ENCODE data around the gene IFT88.

Gene IFT88

GRCh38 chr13:20566898-20567874, at the start of gene IFT88:
IFT88 (plus strand) TSS chr13:20567157; CDS start chr13:20574386, 7,229 bp downstream.
- peak; percentile 50 to 80 (median 66) for DNase-seq (ENCODE audit: low read depth in 3 of 3)

- no peak for DNase-seq (ENCODE audit: low read depth in 3 of 3)
Measured at GRCh38 chr13:20518660-20519100, 48.3 kb upstream of the IFT88 start.

DNA sequence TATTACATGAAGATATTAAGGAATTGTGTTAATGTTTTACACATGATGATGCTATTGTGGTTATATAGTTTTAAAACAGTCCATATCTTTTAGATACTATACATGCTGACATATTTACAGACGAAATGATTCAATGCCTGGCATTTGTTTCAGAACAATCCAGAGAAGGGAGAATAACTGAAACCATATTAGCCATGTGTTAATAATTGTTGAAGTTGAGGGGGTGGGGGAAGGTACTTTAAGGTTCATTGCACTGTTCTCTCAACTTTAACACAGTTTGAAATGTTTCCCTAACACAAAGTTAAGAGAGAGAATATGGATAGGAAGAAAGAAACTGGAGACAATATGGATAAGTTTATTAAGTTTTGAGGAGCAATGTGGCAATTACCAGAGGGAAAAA, 47.1 kb upstream of the IFT88 start:
- no peak for DNase-seq (ENCODE audit: low read depth in 3 of 3)

- no peak for DNase-seq (ENCODE audit: low read depth in 3 of 3)
Measured at GRCh38 chr13:20521364-20522115, 45.4 kb upstream of the IFT88 start.

DNA sequence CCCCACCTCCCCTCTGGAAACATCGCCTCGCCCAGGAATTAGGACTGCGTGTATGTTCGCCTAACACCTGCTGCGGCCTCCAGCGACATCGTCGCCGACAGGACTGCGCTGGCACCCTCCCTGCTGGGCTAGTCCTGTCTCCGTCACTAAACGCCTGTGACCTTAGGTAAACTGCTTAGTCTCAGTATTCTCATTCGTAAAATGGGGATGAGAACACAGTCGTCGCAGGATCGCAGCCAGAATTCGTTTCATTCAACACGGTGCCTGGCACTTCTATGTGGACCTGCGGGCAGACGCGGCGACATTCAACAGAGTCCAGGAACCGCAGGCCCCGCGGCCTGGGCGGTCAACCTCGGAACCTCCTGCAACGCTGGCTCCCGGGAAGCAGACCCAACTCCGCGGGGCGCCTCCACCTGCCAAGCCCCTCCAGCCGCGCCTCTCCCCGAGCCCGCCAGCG, 41.8 kb upstream of the IFT88 start:
- peak in 2 of 3 experiments; percentile 5 to 21 for DNase-seq (ENCODE audit: low read depth in 3 of 3)

DNA sequence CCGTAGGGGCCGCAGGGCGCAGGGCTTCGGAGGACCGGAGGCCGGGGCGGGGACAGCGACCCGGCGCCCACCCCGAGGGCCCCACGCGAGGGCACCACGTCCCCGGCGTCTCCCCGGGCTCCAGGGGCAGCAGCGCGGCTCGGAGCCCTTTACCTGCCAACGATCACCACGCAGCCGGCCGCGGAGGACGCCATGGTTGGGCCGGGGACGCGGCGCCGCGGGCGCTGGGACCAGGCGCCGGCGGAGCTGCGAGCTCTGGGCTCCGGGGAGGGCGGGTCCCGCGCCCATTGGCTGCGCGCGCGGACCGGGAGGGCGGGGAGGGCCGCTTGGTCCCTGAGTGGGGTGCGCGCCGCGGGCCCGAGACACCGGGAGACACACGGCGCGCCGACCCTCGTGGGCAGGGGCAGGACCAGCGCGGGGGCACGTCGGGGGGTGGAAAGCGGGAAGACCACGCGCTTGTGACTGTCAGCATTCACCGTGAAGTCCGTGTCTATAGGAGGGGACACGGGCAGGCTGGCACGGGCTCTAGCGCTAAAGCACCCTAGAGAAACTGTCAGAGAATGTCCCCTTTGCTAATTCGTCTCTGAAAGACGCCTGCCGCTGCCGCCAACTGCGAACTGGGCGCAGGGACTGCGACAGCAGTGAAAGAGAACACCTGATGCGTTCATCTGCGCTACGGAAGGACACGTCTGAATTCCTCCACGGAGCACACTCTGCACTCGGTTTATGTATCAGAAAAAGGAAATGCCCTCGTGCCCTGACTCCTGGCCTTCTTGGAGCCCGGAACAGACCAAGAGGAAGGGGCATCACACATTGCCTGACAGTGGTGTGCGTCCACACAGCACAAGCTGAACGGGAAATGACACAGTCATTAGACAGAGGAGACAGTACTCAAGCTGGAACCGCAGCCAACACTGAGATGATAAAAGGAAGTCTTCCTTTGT, 41.1 kb upstream of the IFT88 start, which contains the start of gene CRYL1:
Gene CRYL1 (minus strand): TSS at position 257 of the 944 bp plus-strand sequence. CDS start 63 bp downstream, at position 194.
- DNase-seq (ENCODE audit: low read depth in 3 of 3), result peak; percentile 39 to 69 (median 49)

DNA sequence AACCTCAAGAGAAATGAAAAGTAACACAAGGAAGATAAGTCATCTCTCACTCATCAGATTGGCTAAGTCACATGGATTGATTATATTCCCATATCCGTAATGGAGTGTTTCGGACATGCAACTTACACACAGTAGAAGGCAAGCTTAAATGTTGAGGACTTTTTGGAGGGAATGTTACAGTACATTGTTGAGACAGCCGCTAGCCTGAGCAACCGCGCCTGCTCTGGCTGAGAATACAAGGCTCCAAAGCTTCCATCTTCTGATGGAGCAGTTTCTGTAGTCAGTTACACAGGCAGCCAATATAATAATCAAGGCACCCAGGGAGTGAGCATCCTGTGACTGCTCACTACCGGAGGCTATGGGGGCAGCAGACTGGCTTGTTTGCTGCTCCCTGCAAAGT, 40.3 kb upstream of the IFT88 start:
- no peak for DNase-seq (ENCODE audit: low read depth in 3 of 3)

- DNase-seq (ENCODE audit: low read depth in 3 of 3), result peak in 1 of 3 experiments; percentile 11
Measured at GRCh38 chr13:20528452-20528851, 38.5 kb upstream of the IFT88 start.

GRCh38 chr13:20534038-20534608, 32.8 kb upstream of the IFT88 start:
- DNase-seq (ENCODE audit: low read depth in 3 of 3), result no peak

DNA sequence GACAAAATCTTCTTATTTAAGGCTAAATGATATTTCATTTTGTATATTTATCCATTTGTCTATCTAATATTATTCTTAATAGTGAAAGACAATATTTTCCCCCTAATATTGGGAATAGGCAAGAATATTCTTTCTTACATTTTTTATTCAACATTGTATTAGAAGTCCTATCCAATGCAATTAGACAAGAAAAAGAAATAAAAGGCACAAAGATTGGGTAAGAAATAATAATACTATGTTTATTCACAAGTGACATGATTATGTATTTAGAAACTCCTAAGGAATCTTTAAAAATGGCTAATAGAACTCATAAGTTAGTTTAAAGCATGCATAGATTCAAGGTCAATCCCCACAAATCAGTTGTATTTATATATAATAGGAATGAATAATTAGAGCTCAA, 30.0 kb upstream of the IFT88 start:
- DNase-seq (ENCODE audit: low read depth in 3 of 3), result no peak

GRCh38 chr13:20544201-20544923, 22.6 kb upstream of the IFT88 start:
- no peak for DNase-seq (ENCODE audit: low read depth in 3 of 3)

DNA sequence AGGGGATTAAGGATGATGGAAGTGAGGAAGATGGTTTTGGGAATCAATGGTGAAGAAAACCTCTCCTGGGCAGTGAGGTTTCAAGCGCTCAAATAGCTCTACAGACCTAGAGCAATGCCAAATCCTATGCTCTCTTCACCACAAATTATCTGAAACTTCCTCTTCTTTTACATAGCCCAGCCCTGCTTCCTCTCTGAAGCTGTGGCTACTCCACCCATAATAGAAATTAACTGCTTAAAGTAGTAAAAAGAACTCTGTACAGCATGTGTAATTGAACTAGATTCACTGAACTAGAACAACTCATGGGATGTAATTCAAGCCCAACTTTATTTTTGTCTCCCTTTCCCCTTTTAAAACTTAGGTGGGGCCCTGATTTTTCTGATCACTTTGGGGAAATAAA, 20.4 kb upstream of the IFT88 start:
- DNase-seq (ENCODE audit: low read depth in 3 of 3), result no peak

DNA sequence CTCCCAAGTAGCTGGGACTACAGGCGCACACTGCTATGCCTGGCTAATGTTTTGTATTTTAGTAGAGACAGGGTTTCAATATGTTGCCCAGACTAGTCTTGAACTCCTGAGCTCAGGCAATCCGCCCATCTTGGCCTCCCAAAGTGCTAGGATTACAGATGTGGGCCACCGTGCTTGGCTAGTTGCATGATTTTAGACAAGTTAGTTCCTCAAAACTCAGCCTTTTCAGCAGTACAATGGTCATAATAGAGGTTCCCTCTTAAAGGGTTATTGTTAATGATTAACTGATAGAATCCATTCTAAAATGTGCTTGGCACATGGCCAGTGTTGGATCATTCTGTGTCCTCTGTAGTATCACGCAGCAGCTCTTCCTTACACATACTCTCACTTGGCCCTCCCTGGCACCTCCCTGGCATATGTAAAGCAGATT, 19.5 kb upstream of the IFT88 start:
- DNase-seq (ENCODE audit: low read depth in 3 of 3), result no peak

DNA sequence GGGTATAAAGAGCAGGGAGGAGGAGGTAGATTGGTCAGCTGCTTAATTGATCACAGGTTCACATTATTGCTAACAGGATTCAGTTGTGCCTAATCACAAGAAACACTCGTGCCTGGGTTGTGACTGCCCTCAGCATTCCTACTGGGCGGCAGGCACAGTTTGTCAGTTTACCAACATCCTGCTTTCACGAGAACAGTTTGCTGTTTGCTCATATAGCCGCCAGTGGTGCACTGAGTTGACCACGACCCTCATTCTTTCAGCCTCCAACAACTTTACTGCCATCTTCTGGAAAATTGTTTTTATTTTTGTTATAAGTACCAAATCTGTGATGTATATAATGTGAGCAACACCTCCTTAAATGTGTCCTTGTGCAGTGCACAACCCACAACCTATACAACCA, 16.2 kb upstream of the IFT88 start:
- DNase-seq (ENCODE audit: low read depth in 3 of 3), result no peak

DNA sequence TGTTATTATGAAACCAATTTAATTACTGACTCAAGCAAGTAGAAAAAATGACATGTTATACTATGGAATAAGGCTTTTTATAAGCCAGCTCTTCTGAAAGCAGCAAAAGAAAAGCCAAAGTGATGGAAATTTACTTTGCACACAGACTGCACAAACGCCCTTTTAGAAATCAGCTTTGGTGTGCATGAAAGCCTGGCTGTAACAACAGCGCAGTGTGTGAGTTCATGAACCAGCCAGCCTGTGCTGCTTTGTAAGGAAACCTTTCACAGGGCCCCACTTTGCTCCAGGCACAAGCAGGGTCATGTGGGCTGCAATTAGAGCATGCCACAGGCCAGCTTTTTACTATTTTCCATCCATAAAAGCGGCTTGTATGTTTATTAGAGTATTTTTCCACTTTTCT, 13.6 kb upstream of the IFT88 start:
- no peak for DNase-seq (ENCODE audit: low read depth in 3 of 3)

- DNase-seq (ENCODE audit: low read depth in 3 of 3), result no peak
Measured at GRCh38 chr13:20558982-20559381, 8.0 kb upstream of the IFT88 start.

DNA sequence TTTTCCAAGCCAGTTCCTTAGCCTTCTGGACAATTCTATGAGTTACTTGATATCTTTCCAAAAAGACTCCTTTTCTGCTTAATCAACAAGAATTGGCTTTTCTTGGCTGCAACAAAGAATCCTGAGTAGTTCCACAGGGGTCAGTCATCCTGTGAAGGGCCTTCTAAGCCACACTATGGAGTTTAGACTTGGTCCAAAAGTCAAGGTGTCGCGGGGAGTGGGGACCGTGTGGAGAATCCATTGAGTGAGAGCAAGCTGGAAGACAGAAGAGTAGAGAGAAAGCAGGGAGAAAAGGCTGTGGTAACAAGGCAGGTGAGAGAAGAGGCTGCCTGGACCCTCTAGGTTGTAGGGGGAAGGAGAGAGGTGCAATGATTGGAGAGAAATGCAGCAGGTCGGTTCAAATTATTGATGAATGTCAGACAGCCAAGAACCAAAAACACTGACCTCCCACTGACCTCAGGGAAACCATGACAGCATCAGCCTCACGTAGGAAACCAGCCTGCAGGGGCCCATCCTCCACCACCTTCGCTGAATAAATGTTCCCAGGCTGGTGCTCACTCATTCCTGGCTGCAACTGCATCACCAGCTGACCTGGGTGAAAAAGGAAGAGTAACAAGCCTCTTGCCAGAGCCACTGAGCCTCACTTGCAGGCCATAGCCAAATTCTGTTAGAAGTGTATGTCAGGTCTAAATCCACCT, 7.1 kb upstream of the IFT88 start:
- no peak for DNase-seq (ENCODE audit: low read depth in 3 of 3)

- DNase-seq (ENCODE audit: low read depth in 3 of 3), result no peak
Measured at GRCh38 chr13:20561741-20562140, 5.2 kb upstream of the IFT88 start.

DNA sequence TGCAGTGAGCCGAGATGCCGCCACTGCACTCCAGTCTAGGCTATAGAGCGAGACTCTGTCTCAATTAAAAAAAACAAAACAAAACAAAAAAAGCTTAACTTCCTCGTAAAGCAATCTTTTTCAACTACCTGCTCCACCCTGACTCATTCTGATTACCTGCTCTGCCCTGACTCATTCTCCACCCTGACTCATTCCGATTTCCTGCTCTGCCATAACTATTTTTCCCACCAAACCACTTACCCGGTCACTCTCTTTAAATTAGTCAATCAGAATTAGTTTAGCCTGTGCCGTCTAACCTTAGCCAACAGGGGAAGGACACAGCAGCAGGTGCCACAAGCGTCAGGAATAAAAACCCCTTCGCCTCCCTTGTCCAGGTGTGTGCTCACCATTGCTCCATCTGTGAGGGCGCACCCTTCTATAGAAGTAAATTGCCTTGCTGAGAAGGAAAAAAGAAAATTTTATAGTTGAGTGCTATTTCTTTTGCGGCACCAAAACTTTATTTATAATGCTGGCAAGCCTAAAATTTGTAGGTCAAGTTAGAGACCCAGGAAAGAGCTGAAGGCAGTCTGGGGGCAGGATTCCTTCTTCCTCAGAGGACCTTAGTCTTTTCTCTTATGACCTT, 1.7 kb upstream of the IFT88 start:
- no peak for DNase-seq (ENCODE audit: low read depth in 3 of 3)
